Measurements from ENCODE around the gene SAG. TPM values are rescaled to one million over a fixed set of nuclear protein-coding genes. Genes with fewer than 3 reads are reported as not detected.

Gene SAG
- total RNA-seq, 6 donors from 2014 or later = 0.17 TPM; not detected in 5

DNA sequence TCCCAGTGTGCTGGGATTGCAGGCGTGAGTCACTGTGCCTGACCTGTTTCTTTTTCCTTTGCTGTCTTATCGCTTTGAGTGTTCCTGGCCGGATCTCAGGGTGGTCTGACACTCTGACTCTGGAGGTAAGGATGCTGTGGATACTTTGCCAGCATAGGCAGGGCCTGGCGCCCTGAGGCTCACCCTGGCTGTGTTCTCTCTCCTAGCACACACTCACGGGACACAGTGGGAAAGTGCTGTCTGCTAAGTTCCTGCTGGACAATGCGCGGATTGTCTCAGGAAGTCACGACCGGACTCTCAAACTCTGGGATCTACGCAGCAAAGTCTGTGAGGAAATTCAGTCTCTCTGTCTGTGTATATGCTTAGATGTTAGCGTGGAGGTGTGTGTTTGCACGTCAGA, 18.0 kb upstream of the SAG start:
- TF ChIP-seq, protein P1, sequence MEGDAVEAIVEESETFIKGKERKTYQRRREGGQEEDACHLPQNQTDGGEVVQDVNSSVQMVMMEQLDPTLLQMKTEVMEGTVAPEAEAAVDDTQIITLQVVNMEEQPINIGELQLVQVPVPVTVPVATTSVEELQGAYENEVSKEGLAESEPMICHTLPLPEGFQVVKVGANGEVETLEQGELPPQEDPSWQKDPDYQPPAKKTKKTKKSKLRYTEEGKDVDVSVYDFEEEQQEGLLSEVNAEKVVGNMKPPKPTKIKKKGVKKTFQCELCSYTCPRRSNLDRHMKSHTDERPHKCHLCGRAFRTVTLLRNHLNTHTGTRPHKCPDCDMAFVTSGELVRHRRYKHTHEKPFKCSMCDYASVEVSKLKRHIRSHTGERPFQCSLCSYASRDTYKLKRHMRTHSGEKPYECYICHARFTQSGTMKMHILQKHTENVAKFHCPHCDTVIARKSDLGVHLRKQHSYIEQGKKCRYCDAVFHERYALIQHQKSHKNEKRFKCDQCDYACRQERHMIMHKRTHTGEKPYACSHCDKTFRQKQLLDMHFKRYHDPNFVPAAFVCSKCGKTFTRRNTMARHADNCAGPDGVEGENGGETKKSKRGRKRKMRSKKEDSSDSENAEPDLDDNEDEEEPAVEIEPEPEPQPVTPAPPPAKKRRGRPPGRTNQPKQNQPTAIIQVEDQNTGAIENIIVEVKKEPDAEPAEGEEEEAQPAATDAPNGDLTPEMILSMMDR (IDR thresholded peaks at IDR 0.05) = no peak
- no peak for TF ChIP-seq POLR2A (IDR thresholded peaks at IDR 0.05)
- TF ChIP-seq EP300 (IDR thresholded peaks at IDR 0.05) = no peak
- TF ChIP-seq POLR2AphosphoS5 (IDR thresholded peaks at IDR 0.05) = no peak
- WGBS, 2 donors = 72 to 91% methylated on average over 12 of the region's 12 CpGs
- ATAC-seq (ENCODE audit: low FRiP score in 2 of 2) = no peak
- Histone ChIP-seq H3K4me3 (no peak overlapping the region), H3K27me3 (no peaks in the 10 kb centered on the region), H3K9me3 (no peaks in the 10 kb centered on the region), H3K36me3 (peaks cover 38 to 87% (median 77%) of the 10 kb centered on the region in 4 donors), H3K4me1 (peaks cover 0 to 16% (median 4%) of the 10 kb centered on the region in 4 donors), H3K27ac (peak overlapping the region in 2 of 4 donors; percentile 36 to 53)
- DNase-seq = no peak

DNA sequence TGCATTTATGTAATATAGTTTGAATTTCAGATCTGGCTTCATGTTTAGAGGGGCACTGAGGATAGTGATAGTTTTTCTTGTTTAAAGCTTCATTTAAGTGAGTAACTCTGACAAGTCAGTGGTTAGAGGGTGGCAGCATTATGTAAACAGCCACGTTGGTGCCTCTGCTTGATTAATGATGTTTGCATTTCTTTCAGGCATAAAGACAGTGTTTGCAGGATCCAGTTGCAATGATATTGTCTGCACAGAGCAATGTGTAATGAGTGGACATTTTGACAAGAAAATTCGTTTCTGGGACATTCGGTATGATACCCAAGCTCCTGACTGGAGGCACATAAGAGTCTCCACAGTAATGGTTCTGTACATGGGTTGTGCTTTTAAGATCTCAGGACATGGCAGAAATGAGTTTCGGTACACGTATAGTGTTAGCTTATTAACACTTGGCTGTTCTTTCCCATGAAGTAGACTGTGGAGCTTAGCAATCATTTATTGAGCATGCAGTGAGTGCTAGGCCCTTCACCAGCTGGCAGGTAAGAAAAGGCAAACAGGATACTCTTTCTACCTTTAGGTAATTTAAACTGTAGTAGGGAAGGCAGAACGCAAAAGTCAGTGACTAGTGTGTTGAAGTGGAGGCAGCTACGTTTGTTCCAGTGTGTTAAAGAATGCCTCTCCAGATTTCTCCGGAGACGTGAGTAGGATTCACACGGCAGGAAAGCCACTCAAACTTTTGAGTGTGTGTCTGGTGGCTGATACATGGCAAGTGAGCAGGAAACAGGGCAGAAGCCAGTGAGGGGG, 17.4 kb upstream of the SAG start:
- peak overlapping the region in 3 of 4 donors; percentile 9 to 53 (median 36) for H3K27ac ChIP-seq
- peaks cover 0 to 16% (median 4%) of the 10 kb centered on the region in 4 donors for H3K4me1 ChIP-seq
- ATAC-seq (ENCODE audit: low FRiP score in 2 of 2) (peak in 1 of 2 donors; percentile 39), DNase-seq (peak in 1 of 2 donors; percentile 40)
- TF ChIP-seq, protein P1 (IDR thresholded peaks at IDR 0.05) = no peak
- TF ChIP-seq EP300 (IDR thresholded peaks at IDR 0.05) = no peak
- no peak for TF ChIP-seq POLR2A (IDR thresholded peaks at IDR 0.05)
- TF ChIP-seq POLR2AphosphoS5 (IDR thresholded peaks at IDR 0.05) = no peak
- H3K27me3 ChIP-seq = no peaks in the 10 kb centered on the region
- WGBS, 2 donors = 62 to 71% methylated on average over 10 of the region's 10 CpGs
- H3K4me3 ChIP-seq = no peak overlapping the region
- H3K9me3 ChIP-seq = no peaks in the 10 kb centered on the region
- peaks cover 33 to 87% (median 76%) of the 10 kb centered on the region in 4 donors for H3K36me3 ChIP-seq

DNA sequence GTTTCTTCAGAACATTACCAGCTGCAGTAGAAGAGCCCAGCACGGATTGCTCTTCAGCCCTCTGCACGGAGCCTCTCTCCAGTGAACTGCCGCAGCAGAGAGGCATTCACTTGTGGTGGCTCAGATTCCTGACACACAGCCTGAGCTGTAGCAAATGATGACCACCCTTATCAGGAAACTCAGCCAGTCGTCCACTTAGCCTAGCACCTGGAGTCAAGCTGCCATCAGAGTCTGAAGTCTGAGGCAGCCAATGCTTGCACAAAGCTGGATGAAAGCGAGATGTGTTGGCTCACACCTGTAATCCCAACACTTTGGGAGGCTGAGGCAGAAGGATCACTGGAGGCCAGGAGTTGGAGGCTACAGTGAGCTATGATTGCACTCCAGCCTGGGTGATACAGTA, 11.7 kb upstream of the SAG start:
- Histone ChIP-seq H3K27ac (no peak overlapping the region), H3K4me3 (no peak overlapping the region), H3K4me1 (no peaks in the 10 kb centered on the region), H3K9me3 (no peaks in the 10 kb centered on the region), H3K27me3 (no peaks in the 10 kb centered on the region), H3K36me3 (peaks cover 24 to 55% (median 52%) of the 10 kb centered on the region in 4 donors)
- no peak for DNase-seq
- TF ChIP-seq EP300 (IDR thresholded peaks at IDR 0.05) = no peak
- no peak for TF ChIP-seq POLR2A (IDR thresholded peaks at IDR 0.05)
- TF ChIP-seq, protein P1 (IDR thresholded peaks at IDR 0.05) = no peak
- TF ChIP-seq POLR2AphosphoS5 (IDR thresholded peaks at IDR 0.05) = no peak
- WGBS, 2 donors = 88 to 95% methylated on average over 5 of the region's 5 CpGs
- no peak for ATAC-seq (ENCODE audit: low FRiP score in 2 of 2)

DNA sequence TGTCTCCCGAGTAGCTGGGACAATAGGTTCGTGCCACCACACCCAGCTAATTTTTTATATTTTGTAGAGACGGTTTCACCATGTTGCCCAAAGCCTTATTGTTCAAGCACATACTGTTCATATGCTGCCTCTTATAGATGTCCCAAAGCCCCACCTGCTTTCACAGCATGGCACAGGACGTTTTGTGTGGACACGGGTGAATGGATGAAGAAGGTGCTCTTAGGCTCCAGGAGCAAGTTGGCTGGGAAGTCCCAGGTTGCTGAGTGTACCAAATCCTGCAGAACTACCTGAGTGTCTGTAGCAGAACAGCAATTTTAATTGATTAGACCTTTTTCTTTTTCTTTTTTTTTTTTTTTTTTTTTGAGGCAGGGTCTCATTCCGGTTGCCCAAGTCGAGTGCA, 10.5 kb upstream of the SAG start:
- peaks cover 15 to 43% (median 40%) of the 10 kb centered on the region in 4 donors for H3K36me3 ChIP-seq
- no peaks in the 10 kb centered on the region for H3K4me1 ChIP-seq
- TF ChIP-seq EP300 (IDR thresholded peaks at IDR 0.05) (no peak), POLR2A (IDR thresholded peaks at IDR 0.05) (no peak), POLR2AphosphoS5 (IDR thresholded peaks at IDR 0.05) (no peak)
- 73 to 81% methylated on average over 7 of the region's 7 CpGs for WGBS, 2 donors
- H3K9me3 ChIP-seq = no peaks in the 10 kb centered on the region
- no peaks in the 10 kb centered on the region for H3K27me3 ChIP-seq
- no peak overlapping the region for H3K4me3 ChIP-seq
- no peak for DNase-seq
- ATAC-seq (ENCODE audit: low FRiP score in 2 of 2) = no peak
- H3K27ac ChIP-seq = no peak overlapping the region

DNA sequence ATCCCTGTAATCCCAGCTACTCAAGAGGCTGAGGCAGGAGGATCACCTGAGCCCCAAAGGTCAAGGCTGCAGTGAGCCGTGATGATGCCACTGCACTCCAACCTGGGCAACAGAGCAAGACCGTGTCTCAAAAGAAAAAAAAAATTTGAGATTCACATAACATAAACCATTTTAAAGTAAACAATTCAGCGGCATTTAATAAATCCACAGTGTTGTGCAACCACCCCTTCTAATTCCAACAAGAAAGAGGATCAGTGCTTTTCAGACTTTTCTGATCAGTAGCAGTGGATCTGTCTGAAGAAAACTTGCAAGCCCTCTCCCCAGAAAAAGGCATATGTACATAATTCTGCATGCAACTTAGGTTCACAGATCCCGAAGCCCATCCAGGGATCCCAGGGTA, 7.2 kb upstream of the SAG start:
- Histone ChIP-seq H3K27me3 (no peaks in the 10 kb centered on the region), H3K4me1 (no peaks in the 10 kb centered on the region), H3K27ac (no peak overlapping the region), H3K4me3 (no peak overlapping the region), H3K36me3 (peaks cover 0 to 10% (median 8%) of the 10 kb centered on the region in 4 donors), H3K9me3 (no peaks in the 10 kb centered on the region)
- 72 to 77% methylated on average over 4 of the region's 4 CpGs for WGBS, 2 donors
- DNase-seq (no peak), ATAC-seq (ENCODE audit: low FRiP score in 2 of 2) (no peak)
- TF ChIP-seq POLR2A (IDR thresholded peaks at IDR 0.05) (no peak), POLR2AphosphoS5 (IDR thresholded peaks at IDR 0.05) (no peak), EP300 (IDR thresholded peaks at IDR 0.05) (no peak)
- TF ChIP-seq, protein P1 (IDR thresholded peaks at IDR 0.05) = no peak

All from upper lobe of left lung (tissue), 6 donors.